GM21825 (cell line): ENCODE results near the gene CEPT1.
A peak's percentile ranks its signal among the peaks of the same experiment; 100 is the strongest.

ENCODE experiments used
- ATAC-seq: cut with Tn5 transposase; IDR thresholded peaks from one replicate; pipeline ENCODE4 v1.9.1; 2021; ENCODE audit warnings: mild to moderate bottlenecking, moderate library complexity; ENCODE audit not compliant: unreplicated experiment

Gene CEPT1

DNA sequence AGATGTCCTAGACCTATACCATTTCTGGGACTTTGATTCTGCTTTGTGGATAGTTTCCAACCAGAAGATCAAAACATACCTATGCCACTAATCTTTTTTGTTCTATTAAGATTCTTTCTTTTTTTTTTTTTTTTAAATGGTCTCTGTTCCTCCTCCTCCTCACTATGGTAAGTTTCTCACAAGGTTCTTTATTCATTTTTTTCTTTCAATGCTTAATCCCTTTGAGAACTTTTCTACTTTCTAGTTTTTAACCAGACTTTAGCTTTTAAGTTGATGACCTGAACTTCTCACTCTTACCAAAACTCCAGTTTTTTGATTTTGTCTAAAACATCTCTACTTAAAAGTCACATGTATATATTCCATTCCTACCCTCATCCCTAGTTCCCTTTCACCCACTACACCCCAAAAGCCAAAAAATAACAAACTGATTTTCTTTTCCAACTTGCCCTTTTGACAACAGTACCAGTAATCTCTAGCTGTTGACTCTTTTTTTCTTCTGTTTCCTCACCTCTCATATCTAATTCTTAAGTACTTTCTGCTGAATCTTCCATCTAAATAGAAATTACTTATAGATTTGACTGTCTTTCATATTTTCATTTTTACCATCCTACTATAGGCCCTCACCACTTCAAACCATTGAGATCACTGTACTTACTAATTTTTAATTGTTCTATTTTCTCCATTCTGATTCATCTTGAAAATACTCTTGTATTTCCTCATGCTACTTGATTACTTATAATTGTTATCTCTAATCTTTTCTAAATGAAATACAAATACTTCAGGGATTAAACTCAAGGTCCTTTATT is 6.1 kb downstream of the CEPT1 start:
- no peak for ATAC-seq

DNA sequence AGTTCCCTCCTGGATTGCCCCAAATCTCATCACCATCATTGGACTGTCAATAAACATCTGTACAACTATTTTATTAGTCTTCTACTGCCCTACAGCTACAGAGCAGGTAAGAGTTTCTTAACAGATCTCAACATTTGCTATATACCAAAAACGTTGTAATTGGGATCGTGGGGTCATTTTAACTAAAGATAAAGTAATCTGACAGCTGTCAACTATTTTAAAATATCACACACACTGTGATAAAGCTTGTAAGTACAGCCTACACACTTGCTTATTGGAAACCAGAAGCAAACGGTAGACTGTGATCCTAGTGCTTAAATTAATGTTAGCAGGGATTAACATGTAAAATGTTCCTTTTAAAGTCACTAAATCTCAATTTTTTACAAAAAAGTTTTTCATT is 7.9 kb downstream of the CEPT1 start:
- no peak for ATAC-seq

DNA sequence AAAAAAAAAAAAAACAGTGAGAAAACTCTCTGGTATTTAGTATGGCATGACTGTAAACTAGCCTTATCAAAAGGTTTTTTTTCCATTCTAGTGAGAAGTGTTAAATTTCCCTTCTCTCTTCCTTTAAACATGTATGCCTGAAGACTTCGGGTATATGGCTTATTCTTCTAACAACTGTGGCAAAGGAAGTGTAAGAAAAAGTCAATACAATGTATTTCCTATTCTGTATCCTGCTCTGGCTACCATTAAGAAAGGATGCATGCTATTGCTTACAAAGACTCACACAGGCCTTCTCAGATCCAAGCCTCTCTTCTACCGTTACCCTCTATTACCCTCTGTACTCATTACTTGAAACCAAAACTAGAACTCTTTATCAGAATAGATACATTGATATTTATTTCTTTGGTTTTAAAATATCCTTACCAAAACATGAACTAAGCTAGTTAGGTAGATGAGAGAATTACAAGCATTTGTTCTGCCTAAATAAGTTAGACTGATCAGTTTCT is 8.4 kb downstream of the CEPT1 start:
- peak; percentile 66 for ATAC-seq

DNA sequence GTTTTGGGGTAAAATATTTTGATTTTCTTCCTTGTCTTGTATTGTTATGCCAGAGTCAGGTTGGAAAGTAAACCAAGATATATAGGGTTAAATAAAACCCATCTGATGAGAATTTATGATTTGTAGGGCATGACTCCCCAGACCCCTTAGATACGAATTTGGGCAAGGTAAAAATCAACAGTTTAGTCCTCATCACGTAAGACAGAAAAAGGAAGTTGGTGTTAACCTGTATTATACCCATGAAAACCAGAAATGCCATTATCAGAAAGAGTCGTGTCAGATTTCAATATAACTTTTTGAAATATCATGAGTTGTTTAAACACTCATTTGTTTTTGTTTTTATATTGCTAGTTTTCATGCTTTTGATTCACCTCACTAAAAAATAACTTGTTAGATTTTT is 11.8 kb downstream of the CEPT1 start:
- ATAC-seq = no peak

DNA sequence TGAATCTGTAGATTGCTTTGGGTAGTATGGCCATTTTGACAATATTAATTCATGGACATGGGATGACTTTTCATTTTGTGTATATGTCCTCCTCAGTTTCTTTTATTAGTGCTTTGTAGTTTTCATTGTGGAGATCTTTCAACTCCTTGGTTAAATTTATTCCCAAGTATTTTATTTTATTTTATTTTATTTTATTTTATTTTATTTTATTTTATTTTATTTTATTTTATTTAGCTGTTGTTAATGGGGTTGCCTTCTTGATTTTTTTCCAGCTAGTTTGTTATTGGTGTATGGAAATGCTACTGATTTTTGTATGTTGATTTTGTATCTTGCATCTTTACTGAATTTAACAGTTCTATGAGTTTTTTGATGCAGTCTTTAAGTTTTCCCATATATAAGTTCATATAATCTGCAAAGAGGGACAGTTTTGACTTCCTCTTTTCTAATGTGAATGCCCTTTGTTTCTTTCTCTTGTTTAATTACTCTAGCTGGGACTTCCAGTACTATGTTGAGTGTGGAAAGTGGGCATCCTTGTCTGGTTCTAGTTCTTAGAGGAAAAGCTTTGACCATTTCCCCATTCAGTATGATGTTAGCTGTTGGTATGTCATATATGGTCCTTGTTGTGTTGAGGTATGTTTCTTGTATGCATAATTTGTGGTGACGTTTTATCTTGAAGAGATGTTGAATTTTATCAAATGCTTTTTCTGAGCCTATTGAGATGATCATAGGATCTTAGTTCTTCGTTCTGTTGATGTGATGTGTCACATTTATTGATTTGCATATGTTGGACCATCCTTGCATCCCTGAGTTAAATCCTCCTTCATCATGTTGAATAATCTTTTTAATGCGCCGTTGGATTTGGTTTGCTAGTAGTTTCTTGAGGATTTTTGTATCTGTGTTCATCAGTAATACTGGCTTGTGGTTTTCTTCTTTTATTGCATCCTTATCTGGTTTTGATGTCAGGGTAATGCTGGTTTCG is 14.3 kb downstream of the CEPT1 start:
- no peak for ATAC-seq

DNA sequence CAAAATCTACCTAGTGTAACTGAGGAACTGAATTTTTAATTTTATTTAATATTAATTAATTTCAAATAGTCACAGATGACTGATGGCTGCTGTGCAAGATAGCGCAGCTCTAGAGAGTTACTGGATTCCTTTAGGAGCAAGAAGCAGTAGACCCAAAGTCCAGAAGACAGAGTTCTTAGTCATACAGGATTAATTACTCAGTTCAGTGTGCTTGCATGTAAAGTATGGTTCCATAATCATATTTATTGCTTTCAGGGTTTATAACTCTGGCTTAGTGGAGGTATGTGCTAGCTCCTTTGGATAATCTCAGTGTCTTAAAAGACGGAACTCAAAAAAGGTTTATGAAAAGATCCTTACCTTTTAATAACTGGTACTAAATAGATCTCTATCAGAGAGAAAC is 17.4 kb downstream of the CEPT1 start:
- no peak for ATAC-seq

DNA sequence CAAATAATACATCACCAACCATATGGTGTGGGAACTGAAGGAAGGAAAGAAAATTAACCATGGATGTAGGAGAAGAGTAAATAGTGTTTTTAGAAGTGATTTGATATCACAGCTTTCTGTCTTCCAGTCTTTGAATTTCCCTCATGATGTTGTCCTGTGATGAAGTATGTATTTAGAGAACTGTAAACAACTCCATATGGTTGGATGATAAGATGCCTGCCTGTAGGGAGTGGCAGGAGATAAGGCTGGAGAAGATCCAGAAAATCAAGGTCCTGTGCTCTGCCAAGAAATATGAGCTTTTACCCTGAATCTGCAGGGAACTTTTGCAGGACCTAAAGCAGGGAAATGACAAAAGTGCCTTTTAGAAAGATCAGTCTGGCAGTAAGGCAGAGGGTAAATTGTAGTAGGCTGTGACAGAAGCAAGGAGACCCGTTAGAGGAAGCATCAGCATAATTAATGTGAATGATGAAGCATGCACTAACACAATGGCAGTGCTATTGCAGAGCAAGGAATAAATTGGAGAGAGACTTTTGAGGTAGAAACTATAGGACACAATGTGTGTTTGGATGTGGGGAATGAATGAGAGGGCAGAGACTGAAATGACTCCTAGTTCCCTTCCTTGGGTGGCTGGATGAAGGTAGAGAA is 21.9 kb downstream of the CEPT1 start:
- ATAC-seq = no peak

DNA sequence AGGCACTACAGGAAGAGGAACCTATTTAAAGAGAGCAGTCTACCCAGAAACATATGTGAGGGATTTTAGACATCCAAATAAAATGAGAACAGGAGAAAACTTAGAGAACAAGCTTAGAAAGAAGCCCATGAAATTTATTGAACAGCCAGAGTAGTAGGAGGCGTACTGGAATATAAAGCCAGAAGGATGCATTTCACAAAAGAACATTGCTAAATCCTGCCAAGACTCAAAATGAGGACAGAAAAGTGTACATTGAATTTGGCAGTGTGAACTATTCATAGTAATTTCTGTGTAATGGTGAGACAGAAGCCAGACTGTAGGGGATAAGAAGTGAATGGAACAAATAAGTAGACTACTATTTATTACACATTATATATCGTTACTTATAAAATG is 22.5 kb downstream of the CEPT1 start:
- no peak for ATAC-seq

DNA sequence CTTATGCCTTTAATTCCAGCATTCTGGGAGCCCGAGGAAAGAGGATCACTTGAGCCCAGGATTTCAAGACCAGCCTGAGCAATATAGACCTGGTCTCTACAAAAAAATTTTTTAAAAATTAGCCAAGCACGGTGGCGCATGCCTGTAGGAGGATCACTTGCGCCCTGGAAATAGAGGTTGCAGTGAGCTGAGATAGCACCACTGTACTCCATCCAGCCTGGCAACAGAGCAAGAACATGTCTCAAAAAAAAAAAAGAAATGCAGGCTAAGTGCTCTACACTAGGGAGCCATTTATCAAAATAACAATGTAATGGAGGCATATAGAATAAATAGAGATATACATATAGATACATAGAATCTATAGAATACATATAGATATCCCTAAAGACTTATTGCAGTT is 23.3 kb downstream of the CEPT1 start:
- ATAC-seq = no peak

DNA sequence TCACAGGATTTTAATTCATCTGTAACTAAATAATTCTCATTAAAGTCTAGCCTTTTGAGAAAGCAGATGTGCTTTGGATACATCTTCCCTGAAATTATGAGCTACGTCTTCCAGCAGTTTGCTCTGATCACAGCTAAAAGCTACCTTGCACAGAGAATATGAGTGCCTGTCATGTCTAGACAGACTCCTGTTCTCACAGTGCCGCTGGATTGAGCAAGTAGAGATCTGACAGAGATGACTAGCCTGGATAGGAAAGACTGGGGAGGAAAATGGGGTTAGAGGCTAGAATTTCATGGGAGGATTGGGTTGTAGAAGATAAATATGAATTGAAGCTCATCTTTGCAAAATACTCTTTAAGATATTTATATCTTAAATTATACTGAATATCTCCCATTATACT is 24.1 kb downstream of the CEPT1 start:
- ATAC-seq = no peak

DNA sequence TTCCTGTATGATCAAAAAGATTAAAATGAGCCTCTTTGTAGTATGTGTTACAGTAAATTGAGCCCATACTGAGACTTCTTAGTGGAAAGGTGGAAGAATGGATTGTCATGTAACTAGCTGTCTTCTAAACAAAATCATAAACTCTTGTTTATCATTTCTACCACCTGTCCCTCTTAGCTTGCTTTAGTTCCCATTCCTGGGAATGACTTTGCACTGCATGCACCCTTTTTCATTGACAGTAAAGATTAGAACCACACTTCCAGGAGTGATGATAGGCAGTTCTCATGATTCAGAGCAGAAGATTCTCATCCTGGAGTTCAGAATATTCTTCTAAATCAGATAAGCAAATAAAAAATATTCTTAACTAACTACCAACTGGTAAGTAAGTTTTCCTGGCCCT is 32.4 kb downstream of the CEPT1 start:
- ATAC-seq = no peak

DNA sequence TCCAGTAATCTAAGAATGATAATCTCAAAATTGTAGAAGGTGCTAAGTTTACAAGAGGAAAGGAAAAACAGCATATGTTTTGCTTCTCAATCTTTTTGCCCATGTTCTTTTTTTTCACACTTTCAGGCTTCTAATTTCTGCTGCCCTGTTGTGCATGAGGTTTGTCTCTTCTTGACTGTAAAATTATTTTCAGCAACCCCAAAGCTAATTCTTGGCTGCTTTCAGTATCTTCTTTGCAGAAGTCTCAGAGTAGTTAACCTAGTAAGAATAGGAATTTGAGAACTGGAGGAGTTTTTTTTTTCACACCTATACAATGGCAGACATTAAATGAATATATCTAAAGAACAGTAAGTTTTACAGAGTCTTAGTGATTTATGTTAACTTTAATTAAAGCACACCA is 34.0 kb downstream of the CEPT1 start:
- no peak for ATAC-seq

DNA sequence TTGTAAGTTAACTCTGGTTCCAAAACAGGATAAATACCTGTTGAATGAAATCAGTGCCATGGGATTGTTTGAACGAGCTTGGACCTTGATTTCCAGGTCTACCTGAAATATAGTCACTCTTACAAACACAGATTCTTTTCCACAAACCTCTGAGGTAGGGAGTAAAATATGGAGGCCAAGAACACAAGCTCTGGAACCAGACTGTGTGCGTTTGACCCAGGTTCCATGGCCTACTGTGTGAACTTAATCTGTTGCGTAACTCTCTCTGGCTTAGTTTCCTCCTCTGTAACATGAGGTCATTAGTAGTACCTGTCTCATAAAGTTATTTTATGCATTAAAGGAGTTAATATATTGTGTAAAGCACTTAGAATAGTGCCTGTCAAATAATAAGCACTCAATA is 35.3 kb downstream of the CEPT1 start:
- no peak for ATAC-seq

DNA sequence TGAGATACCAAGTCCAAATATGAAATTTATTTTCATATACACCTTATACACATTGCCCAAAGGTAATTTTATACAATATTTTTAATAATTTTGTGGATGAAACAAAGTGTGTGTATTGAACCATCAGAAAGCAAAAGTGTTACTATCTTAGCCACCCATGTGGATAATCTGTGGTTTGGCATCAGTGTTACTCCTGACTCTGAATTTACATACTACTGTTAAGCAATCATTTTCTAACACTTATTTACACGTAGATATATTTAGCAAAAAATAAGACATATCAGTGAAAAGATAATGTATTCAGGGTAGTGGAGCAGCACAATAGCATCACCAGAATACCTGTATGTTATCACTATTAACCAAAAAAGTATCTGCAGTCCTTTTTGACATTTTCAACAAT is 36.7 kb downstream of the CEPT1 start:
- ATAC-seq = peak; percentile 59

DNA sequence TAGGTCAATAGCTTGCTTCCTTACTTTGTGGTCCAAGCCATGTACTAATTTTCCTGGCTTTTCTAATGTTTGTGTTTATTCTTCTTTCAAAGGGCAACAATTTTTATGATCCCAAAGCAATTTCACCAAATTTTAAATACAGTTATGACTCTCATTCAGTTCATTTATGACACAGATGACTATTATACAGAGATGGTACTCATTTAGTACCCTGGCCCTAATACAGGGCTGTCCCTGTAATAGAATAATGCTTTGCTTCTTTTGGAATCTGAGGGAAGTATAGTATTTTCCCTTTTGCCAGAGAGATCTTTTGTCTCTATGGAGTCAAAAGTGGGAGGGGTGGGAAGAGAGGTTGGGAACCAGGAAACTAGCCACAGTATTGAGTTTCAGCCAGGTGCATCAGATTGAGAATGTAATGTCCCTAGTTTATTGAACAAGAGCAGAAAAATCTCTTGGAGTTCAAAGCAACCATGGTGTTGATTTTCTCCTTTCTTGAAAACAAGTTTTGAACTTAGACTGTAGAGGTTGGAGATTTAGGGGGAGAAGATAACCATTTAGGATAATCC is 40.0 kb downstream of the CEPT1 start:
- no peak for ATAC-seq

DNA sequence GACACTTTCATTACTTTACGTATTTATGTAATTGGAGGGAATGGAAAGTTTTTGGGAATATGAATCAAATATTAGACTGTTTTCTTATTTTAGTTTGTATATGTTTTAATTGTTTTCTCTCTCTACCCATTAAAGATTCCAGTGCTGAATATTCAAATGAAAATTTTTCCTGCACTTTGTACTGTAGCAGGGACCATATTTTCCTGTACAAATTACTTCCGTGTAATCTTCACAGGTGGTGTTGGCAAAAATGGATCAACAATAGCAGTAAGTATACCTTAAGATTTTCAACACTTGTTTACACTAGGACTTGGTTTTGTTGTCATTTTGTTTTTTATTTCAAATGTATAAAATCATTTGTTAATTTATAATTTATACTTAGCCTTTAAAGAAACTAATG is 42.0 kb downstream of the CEPT1 start:
- ATAC-seq = no peak

DNA sequence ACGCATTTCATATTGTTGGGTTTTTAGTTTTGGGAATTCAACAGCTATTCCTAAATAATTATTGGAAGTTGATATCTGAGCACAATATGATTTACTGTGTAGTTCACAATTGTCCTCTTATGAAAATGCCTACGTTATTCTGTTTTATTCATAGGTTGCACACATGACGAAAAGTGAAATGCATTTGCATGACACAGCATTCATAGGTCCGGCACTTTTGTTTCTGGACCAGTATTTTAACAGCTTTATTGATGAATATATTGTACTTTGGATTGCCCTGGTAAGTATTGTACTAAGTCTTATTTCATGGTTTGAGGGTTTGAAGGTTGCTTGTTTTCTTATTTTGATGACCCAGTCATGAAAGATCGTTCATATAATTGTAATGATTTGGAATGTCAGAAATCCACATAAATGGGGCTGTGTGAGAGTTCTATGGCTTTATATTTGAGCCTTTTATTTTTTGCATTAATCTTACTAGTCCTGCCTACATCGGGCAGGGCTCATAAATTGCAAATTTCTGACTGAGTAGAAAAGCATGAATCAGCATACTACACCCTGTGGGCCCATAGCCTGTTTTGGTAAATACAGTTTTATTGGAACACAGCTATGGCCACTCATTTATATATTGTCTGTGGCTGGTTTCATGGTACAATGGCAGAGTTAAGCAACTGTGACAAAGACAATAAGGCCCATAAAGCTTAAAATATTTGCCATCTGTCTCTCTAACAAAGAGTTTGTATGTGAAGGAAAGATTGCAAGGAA is 43.5 kb downstream of the CEPT1 start:
- ATAC-seq = no peak

DNA sequence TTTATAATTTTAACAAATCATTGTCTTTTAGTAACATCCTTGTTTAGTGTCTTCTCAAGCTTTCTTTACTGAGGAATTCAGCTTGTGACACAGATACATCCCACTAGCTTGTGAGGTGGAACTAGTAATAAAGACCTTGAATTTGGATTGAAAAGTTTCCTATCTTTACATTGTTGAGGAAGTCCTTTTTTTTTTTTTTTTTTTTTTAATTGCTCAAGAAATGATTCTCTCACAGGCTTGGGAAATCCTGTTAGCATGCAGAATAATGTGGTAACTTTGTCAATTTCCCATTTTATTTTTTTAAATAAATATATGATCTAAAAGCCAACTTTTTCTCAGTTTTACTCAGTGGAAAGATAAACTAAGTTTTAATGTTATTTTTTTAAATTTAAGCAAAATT is 44.6 kb downstream of the CEPT1 start:
- ATAC-seq = no peak

DNA sequence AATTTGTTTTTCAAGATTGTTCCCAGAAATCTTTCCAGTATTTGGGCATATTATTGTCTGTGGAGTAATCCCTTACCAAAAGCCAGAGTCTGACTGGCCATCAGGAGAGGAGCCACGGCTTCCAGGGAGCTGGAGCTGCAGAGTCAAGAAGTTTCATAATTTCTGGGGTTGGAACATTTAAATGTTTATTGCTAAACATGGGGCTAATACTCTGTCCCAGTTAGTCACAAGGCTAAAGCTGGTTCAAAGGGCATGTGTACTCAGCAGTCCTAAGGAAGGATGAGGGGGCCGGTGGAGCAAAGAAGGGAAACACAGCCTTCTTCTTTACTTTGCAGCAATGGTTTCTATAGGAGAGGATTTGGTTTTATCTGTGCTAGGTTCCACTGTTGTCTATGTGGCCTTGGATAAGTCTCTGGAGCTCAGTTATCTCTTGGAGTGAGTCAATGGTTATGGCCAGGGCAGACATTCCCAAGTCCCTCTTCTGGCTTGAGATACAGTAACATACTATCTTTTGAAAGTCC is 51.0 kb downstream of the CEPT1 start:
- no peak for ATAC-seq

DNA sequence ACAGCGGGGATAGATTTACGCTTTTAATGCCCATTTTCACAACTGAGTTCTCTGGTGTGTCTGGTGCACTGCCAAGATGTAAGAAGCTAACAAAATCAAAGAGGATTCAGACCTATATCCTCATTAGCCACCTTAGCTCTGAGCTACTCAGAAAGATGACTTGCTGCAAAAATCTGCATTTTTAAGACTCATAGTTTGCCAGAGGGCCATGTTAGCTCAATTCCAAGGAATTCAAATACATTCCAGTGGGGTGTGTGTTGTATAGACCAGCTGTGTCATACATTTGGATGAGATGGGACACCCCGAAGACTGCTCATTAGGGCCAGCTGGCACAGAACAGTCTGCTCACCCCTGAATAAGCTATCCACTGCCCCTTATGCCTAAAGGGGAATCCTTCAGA is 51.5 kb downstream of the CEPT1 start:
- ATAC-seq = no peak
